Measurements from ENCODE around the gene RELL1. TPM values are rescaled to one million over a fixed set of nuclear protein-coding genes. Genes with fewer than 3 reads are reported as not detected.

The RELL1 gene
- total RNA-seq, 1 experiment from 2014 or later, result 45.3 TPM

- Histone ChIP-seq H3K36me3 (ENCODE audit: control insufficient read depth, insufficient read depth, low read length) (no peaks in the 10 kb centered on the region), H3K4me3 (ENCODE audit: low read depth, low read length) (no peak overlapping the region), H3K4me1 (peaks cover 66% of the 10 kb centered on the region), H3K27me3 (replicated peaks; ENCODE audit: control insufficient read depth, insufficient read depth, low read length) (no peaks in the 10 kb centered on the region), H3K9me3 (no peaks in the 10 kb centered on the region)
- peak overlapping the region; percentile 51 for H3K4me3 Mint-ChIP-seq (ENCODE audit: unreplicated experiment)
- intact Hi-C loops (cut with micrococcal nuclease; ENCODE audit: unreplicated experiment), result loop anchor here (1.0 kb wide), 1 partner anchor 17 kb away; no protein-coding TSS in a partner anchor
- peaks cover 5% of the 10 kb centered on the region for H3K36me3 Mint-ChIP-seq (ENCODE audit: insufficient read depth, unreplicated experiment)
- CTCF ChIA-PET, result interaction anchor here (0.5 to 1.4 kb wide), 2 partner anchors 64 to 267 kb away, joined by 3 to 5 read pairs; no protein-coding TSS in a partner anchor
- TF ChIP-seq, protein P1, sequence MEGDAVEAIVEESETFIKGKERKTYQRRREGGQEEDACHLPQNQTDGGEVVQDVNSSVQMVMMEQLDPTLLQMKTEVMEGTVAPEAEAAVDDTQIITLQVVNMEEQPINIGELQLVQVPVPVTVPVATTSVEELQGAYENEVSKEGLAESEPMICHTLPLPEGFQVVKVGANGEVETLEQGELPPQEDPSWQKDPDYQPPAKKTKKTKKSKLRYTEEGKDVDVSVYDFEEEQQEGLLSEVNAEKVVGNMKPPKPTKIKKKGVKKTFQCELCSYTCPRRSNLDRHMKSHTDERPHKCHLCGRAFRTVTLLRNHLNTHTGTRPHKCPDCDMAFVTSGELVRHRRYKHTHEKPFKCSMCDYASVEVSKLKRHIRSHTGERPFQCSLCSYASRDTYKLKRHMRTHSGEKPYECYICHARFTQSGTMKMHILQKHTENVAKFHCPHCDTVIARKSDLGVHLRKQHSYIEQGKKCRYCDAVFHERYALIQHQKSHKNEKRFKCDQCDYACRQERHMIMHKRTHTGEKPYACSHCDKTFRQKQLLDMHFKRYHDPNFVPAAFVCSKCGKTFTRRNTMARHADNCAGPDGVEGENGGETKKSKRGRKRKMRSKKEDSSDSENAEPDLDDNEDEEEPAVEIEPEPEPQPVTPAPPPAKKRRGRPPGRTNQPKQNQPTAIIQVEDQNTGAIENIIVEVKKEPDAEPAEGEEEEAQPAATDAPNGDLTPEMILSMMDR (IDR thresholded peaks at IDR 0.05; ENCODE audit: insufficient read depth in 1 of 2, low read depth in 1 of 2, low read length in 1 of 2, severe bottlenecking in 1 of 2, unreplicated experiment in 1 of 2), result no peak
- DNase-seq, result no peak
- no peaks in the 10 kb centered on the region for H3K9me3 Mint-ChIP-seq (ENCODE audit: unreplicated experiment)
- peak overlapping the region; percentile 94 for H3K27ac Mint-ChIP-seq (ENCODE audit: unreplicated experiment)
- H3K4me1 Mint-ChIP-seq (ENCODE audit: low read depth, unreplicated experiment), result peaks cover 22% of the 10 kb centered on the region
- H3K27me3 Mint-ChIP-seq (ENCODE audit: insufficient read depth, unreplicated experiment), result no peaks in the 10 kb centered on the region
- POLR2A ChIA-PET, result no interaction called here
- BruUV-seq (replicated peaks), result no TSS peak
These were observed 20.5 kb downstream of the RELL1 start for GRCh38 chr4:37665333-37666320.

- Mint-ChIP-seq H3K4me1 (ENCODE audit: low read depth, unreplicated experiment) (peaks cover 22% of the 10 kb centered on the region), H3K27me3 (ENCODE audit: insufficient read depth, unreplicated experiment) (no peaks in the 10 kb centered on the region), H3K4me3 (ENCODE audit: unreplicated experiment) (no peak overlapping the region), H3K9me3 (ENCODE audit: unreplicated experiment) (no peaks in the 10 kb centered on the region), H3K36me3 (ENCODE audit: insufficient read depth, unreplicated experiment) (peaks cover 11% of the 10 kb centered on the region), H3K27ac (ENCODE audit: unreplicated experiment) (no peak overlapping the region)
- no TSS peak for BruUV-seq (replicated peaks)
- POLR2A ChIA-PET, result no interaction called here
- Histone ChIP-seq H3K4me3 (ENCODE audit: low read depth, low read length) (no peak overlapping the region), H3K9me3 (no peaks in the 10 kb centered on the region), H3K27me3 (replicated peaks; ENCODE audit: control insufficient read depth, insufficient read depth, low read length) (no peaks in the 10 kb centered on the region), H3K4me1 (peaks cover 62% of the 10 kb centered on the region), H3K36me3 (ENCODE audit: control insufficient read depth, insufficient read depth, low read length) (no peaks in the 10 kb centered on the region)
- TF ChIP-seq, protein P1 (IDR thresholded peaks at IDR 0.05; ENCODE audit: insufficient read depth in 1 of 2, low read depth in 1 of 2, low read length in 1 of 2, severe bottlenecking in 1 of 2, unreplicated experiment in 1 of 2), result no peak
- CTCF ChIA-PET, result no interaction called here
- no peak for DNase-seq
- intact Hi-C loops (cut with micrococcal nuclease; ENCODE audit: unreplicated experiment), result no loop called here
These were observed 21.5 kb downstream of the RELL1 start for GRCh38 chr4:37664696-37665095.

- H3K4me3 ChIP-seq (ENCODE audit: low read depth, low read length), result no peak overlapping the region
- no peak overlapping the region for H3K4me3 Mint-ChIP-seq (ENCODE audit: unreplicated experiment)
- H3K36me3 Mint-ChIP-seq (ENCODE audit: insufficient read depth, unreplicated experiment), result peaks cover 17% of the 10 kb centered on the region
- peak overlapping the region; percentile 82 for H3K27ac Mint-ChIP-seq (ENCODE audit: unreplicated experiment)
- BruUV-seq (replicated peaks), result no TSS peak
- intact Hi-C loops (cut with micrococcal nuclease; ENCODE audit: unreplicated experiment), result no loop called here
- CTCF ChIA-PET, result no interaction called here
- no peaks in the 10 kb centered on the region for H3K36me3 ChIP-seq (ENCODE audit: control insufficient read depth, insufficient read depth, low read length)
- POLR2A ChIA-PET, result no interaction called here
- H3K27me3 ChIP-seq (replicated peaks; ENCODE audit: control insufficient read depth, insufficient read depth, low read length), result no peaks in the 10 kb centered on the region
- no peak for DNase-seq
- H3K4me1 ChIP-seq, result peaks cover 62% of the 10 kb centered on the region
- H3K4me1 Mint-ChIP-seq (ENCODE audit: low read depth, unreplicated experiment), result peaks cover 22% of the 10 kb centered on the region
- H3K27me3 Mint-ChIP-seq (ENCODE audit: insufficient read depth, unreplicated experiment), result no peaks in the 10 kb centered on the region
- no peaks in the 10 kb centered on the region for H3K9me3 Mint-ChIP-seq (ENCODE audit: unreplicated experiment)
- TF ChIP-seq, protein P1 (IDR thresholded peaks at IDR 0.05; ENCODE audit: insufficient read depth in 1 of 2, low read depth in 1 of 2, low read length in 1 of 2, severe bottlenecking in 1 of 2, unreplicated experiment in 1 of 2), result no peak
- no peaks in the 10 kb centered on the region for H3K9me3 ChIP-seq
These were observed 22.6 kb downstream of the RELL1 start for GRCh38 chr4:37663552-37663951.

Data from Caco-2 (cell line).